Measurements from ENCODE around the gene PHLDB1.

PHLDB1 gene

DNA sequence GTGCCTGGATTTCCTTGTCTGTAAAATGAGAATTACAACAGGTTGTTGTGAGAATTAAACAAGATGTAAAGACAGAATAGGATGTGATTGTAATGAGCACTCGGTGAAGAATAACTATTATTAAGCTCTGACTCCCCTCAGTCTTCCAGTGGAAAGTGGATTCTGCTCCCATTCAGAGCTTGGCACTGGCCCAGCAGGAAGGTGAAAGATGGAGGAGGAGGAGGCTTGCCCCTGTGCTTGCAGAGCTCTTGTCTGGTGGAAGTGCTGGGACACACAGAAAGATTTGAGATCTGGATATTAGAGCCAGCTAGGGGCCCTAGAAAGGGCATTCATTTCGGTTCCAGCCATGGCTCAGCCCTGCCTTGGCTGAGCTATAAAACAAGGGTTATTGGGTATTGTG is 28.2 kb downstream of the PHLDB1 start:
- no peaks in the 10 kb centered on the region for H3K36me3 ChIP-seq (ENCODE audit: control insufficient read depth, low read length)
- no peaks in the 10 kb centered on the region for H3K79me2 ChIP-seq (ENCODE audit: control insufficient read depth, low read length)
- H3F3A ChIP-seq (ENCODE audit: control insufficient read depth, insufficient read depth), result no peaks in the 10 kb centered on the region
- no peaks in the 10 kb centered on the region for H4K20me1 ChIP-seq (ENCODE audit: control insufficient read depth, insufficient read depth, low read depth, low read length)
- no peaks in the 10 kb centered on the region for H3K4me1 ChIP-seq (ENCODE audit: control insufficient read depth, low read length)
- H3K4me3 ChIP-seq (ENCODE audit: low read length), result no peak overlapping the region
- H3K27me3 ChIP-seq (ENCODE audit: control insufficient read depth, low read length), result peaks cover 11% of the 10 kb centered on the region
- H3K9me2 ChIP-seq (replicated peaks; ENCODE audit: control insufficient read depth, low read length), result no peaks in the 10 kb centered on the region
- H3K9me3 ChIP-seq (ENCODE audit: control insufficient read depth, insufficient read depth, low read length), result no peaks in the 10 kb centered on the region
- H3K4me2 ChIP-seq (ENCODE audit: low read length), result no peak overlapping the region
- no peak overlapping the region for H3K27ac ChIP-seq (ENCODE audit: low read depth, low read length)
- TF ChIP-seq CTCF (IDR thresholded peaks at IDR 0.05; ENCODE audit: low read depth, low read length, poor library complexity, severe bottlenecking) (no peak), EZH2phosphoT487 (IDR thresholded peaks at IDR 0.05; ENCODE audit: borderline replicate concordance, low read length) (no peak)

- no peaks in the 10 kb centered on the region for H3F3A ChIP-seq (ENCODE audit: control insufficient read depth, insufficient read depth)
- no peak overlapping the region for H3K4me2 ChIP-seq (ENCODE audit: low read length)
- no peak overlapping the region for H3K4me3 ChIP-seq (ENCODE audit: low read length)
- no peaks in the 10 kb centered on the region for H3K79me2 ChIP-seq (ENCODE audit: control insufficient read depth, low read length)
- no peaks in the 10 kb centered on the region for H3K9me2 ChIP-seq (replicated peaks; ENCODE audit: control insufficient read depth, low read length)
- H3K9me3 ChIP-seq (ENCODE audit: control insufficient read depth, insufficient read depth, low read length), result no peaks in the 10 kb centered on the region
- H4K20me1 ChIP-seq (ENCODE audit: control insufficient read depth, insufficient read depth, low read depth, low read length), result no peaks in the 10 kb centered on the region
- H3K36me3 ChIP-seq (ENCODE audit: control insufficient read depth, low read length), result no peaks in the 10 kb centered on the region
- TF ChIP-seq EZH2phosphoT487 (IDR thresholded peaks at IDR 0.05; ENCODE audit: borderline replicate concordance, low read length) (no peak), CTCF (IDR thresholded peaks at IDR 0.05; ENCODE audit: low read depth, low read length, poor library complexity, severe bottlenecking) (no peak)
- H3K4me1 ChIP-seq (ENCODE audit: control insufficient read depth, low read length), result no peaks in the 10 kb centered on the region
- H3K27ac ChIP-seq (ENCODE audit: low read depth, low read length), result no peak overlapping the region
- H3K27me3 ChIP-seq (ENCODE audit: control insufficient read depth, low read length), result peaks cover 11% of the 10 kb centered on the region
These were observed 29.3 kb downstream of the PHLDB1 start for GRCh38 chr11:118636569-118637290.

GRCh38 chr11:118638726-118639125 is 31.3 kb downstream of the PHLDB1 start:
- H3K4me3 ChIP-seq (ENCODE audit: low read length), result no peak overlapping the region
- H3K36me3 ChIP-seq (ENCODE audit: control insufficient read depth, low read length), result no peaks in the 10 kb centered on the region
- H3F3A ChIP-seq (ENCODE audit: control insufficient read depth, insufficient read depth), result no peaks in the 10 kb centered on the region
- TF ChIP-seq CTCF (IDR thresholded peaks at IDR 0.05; ENCODE audit: low read depth, low read length, poor library complexity, severe bottlenecking), result no peak
- no peak for TF ChIP-seq EZH2phosphoT487 (IDR thresholded peaks at IDR 0.05; ENCODE audit: borderline replicate concordance, low read length)
- no peaks in the 10 kb centered on the region for H3K4me1 ChIP-seq (ENCODE audit: control insufficient read depth, low read length)
- peaks cover 8% of the 10 kb centered on the region for H3K27me3 ChIP-seq (ENCODE audit: control insufficient read depth, low read length)
- H4K20me1 ChIP-seq (ENCODE audit: control insufficient read depth, insufficient read depth, low read depth, low read length), result no peaks in the 10 kb centered on the region
- no peak overlapping the region for H3K27ac ChIP-seq (ENCODE audit: low read depth, low read length)
- H3K9me3 ChIP-seq (ENCODE audit: control insufficient read depth, insufficient read depth, low read length), result no peaks in the 10 kb centered on the region
- no peak overlapping the region for H3K4me2 ChIP-seq (ENCODE audit: low read length)
- H3K79me2 ChIP-seq (ENCODE audit: control insufficient read depth, low read length), result no peaks in the 10 kb centered on the region
- H3K9me2 ChIP-seq (replicated peaks; ENCODE audit: control insufficient read depth, low read length), result no peaks in the 10 kb centered on the region
